H1 (cell line): ENCODE measurements around the gene WDR7.

Source experiments
- CTCF ChIP-seq, 3 experiments: IDR thresholded peaks; 1 replicate in 2 of 3; 2 replicates in 1 of 3; pipeline versions ENCODE4 v1.5.1 to v1.6.1; 2011; ENCODE audit warnings: low read length in 3 of 3, mild to moderate bottlenecking in 3 of 3, inconsistent platforms in 2 of 3, low read depth in 1 of 3, moderate library complexity in 1 of 3; ENCODE audit not compliant: insufficient read depth in 1 of 3; ENCODE audit errors: control extremely low read depth in 1 of 3
- EZH2 ChIP-seq: fragments of 200-600 bp; sonication (generic); IDR thresholded peaks from 2 replicates; pipeline ENCODE4 v1.7.1; 2012; ENCODE audit warnings: low read depth, mild to moderate bottlenecking, moderate library complexity, low read length, inconsistent platforms; ENCODE audit not compliant: severe bottlenecking

DNA sequence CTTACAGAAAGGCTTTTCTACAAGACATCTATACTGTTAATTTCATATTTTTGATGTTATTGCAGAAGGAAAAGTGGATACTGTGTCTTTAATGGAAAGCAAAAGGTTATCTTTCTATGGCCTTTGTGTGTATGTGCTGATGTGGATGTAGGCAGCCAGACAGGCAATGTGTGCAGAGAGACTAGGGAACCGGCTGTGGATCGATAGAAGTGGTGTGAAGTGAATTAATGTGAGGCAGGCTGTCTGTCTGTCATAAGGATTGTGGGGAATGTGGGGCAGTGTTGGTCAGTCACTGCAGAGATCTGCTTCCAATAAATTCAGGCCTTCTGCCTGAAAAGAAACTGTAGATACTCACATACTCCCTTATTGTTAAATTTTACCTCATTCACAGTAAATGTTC is 156.7 kb downstream of the WDR7 start:
- TF ChIP-seq CTCF (IDR thresholded peaks at IDR 0.05; ENCODE audit: control extremely low read depth in 1 of 3, insufficient read depth in 1 of 3, low read depth in 1 of 3, low read length in 3 of 3): no peak
- TF ChIP-seq EZH2: no peak
